ENCODE results near the gene TMEM47.

GRCh38 chrX:34585561-34585960, 71.5 kb downstream of the TMEM47 start:
- TF ChIP-seq, protein P1, sequence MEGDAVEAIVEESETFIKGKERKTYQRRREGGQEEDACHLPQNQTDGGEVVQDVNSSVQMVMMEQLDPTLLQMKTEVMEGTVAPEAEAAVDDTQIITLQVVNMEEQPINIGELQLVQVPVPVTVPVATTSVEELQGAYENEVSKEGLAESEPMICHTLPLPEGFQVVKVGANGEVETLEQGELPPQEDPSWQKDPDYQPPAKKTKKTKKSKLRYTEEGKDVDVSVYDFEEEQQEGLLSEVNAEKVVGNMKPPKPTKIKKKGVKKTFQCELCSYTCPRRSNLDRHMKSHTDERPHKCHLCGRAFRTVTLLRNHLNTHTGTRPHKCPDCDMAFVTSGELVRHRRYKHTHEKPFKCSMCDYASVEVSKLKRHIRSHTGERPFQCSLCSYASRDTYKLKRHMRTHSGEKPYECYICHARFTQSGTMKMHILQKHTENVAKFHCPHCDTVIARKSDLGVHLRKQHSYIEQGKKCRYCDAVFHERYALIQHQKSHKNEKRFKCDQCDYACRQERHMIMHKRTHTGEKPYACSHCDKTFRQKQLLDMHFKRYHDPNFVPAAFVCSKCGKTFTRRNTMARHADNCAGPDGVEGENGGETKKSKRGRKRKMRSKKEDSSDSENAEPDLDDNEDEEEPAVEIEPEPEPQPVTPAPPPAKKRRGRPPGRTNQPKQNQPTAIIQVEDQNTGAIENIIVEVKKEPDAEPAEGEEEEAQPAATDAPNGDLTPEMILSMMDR (conservative IDR thresholded peaks at IDR 0.05): no peak
- no peak for TF ChIP-seq ZFX (IDR thresholded peaks at IDR 0.05)

All from C4-2B (cell line).